Neural progenitor cell (in vitro differentiated cells): ENCODE results near the gene POLN. TPM values are rescaled to one million over a fixed set of nuclear protein-coding genes. Genes with fewer than 3 reads are reported as not detected.

Source experiments
- DNase-seq: peaks from one replicate; pipeline ENCODE4 v3.0.0-alpha.2; 2016; ENCODE audit warnings: low spot score
- H2AFZ ChIP-seq: fragments of 200-600 bp; sonication (generic); replicated peaks from 2 replicates; pipeline ENCODE4 v1.6.1; 2016; ENCODE audit warnings: antibody characterized with exemption
- H3F3A ChIP-seq: fragments of 200-600 bp; sonication (generic); 2 replicates; pipeline ENCODE4 v1.6.1; 2016; ENCODE audit warnings: antibody characterized with exemption, low read depth
- H3K27ac ChIP-seq: fragments of 200-600 bp; sonication (generic); 2 replicates; pipeline ENCODE4 v1.5.1; 2016; ENCODE audit warnings: mild to moderate bottlenecking
- H3K27me3 ChIP-seq: fragments of 200-600 bp; sonication (generic); 2 replicates; pipeline ENCODE4 v1.6.1; 2016; ENCODE audit warnings: mild to moderate bottlenecking, moderate library complexity
- H3K36me3 ChIP-seq: fragments of 200-600 bp; sonication (generic); 2 replicates; pipeline ENCODE4 v1.5.1; 2016
- H3K4me1 ChIP-seq: fragments of 200-600 bp; sonication (generic); 2 replicates; pipeline ENCODE4 v1.6.1; 2016; ENCODE audit warnings: mixed run types
- H3K4me2 ChIP-seq: fragments of 200-600 bp; sonication (generic); 2 replicates; pipeline ENCODE4 v1.6.1; 2016
- H3K4me3 ChIP-seq: fragments of 200-600 bp; sonication (generic); 2 replicates; pipeline ENCODE4 v1.5.1; 2016
- H3K79me2 ChIP-seq: fragments of 200-600 bp; sonication (generic); 2 replicates; pipeline ENCODE4 v1.6.1; 2016; ENCODE audit warnings: low read depth
- H3K9ac ChIP-seq: fragments of 200-600 bp; sonication (generic); 2 replicates; pipeline ENCODE4 v1.6.1; 2016
- H3K9me3 ChIP-seq: fragments of 200-600 bp; sonication (generic); 2 replicates; pipeline ENCODE4 v1.5.1; 2016; ENCODE audit warnings: low read depth
- H4K20me1 ChIP-seq: fragments of 200-600 bp; sonication (generic); 2 replicates; pipeline ENCODE4 v1.6.1; 2016; ENCODE audit warnings: low read depth
- H3K27ac Mint-ChIP-seq: 3 replicates; pipeline ENCODE4 v1.8.0; 2021; ENCODE audit warnings: mixed read lengths
- H3K27me3 Mint-ChIP-seq: 2 replicates; pipeline ENCODE4 v1.8.0; 2022; ENCODE audit warnings: low read depth, mild to moderate bottlenecking, inconsistent platforms, moderate library complexity, mixed read lengths; ENCODE audit not compliant: insufficient read depth
- H3K36me3 Mint-ChIP-seq: 3 replicates; pipeline ENCODE4 v1.8.0; 2021; ENCODE audit warnings: mixed read lengths
- H3K4me1 Mint-ChIP-seq: 3 replicates; pipeline ENCODE4 v1.8.0; 2021; ENCODE audit warnings: mixed read lengths
- H3K4me3 Mint-ChIP-seq: 3 replicates; pipeline ENCODE4 v1.8.0; 2021; ENCODE audit warnings: mild to moderate bottlenecking, moderate library complexity, mixed read lengths
- H3K9me3 Mint-ChIP-seq: 3 replicates; pipeline ENCODE4 v1.8.0; 2020; ENCODE audit warnings: mixed read lengths
- CTCF ChIP-seq: fragments of 200-600 bp; sonication (generic); IDR thresholded peaks from 2 replicates; pipeline ENCODE4 v1.5.1; 2017; ENCODE audit warnings: antibody characterized with exemption, mild to moderate bottlenecking
- EZH2 ChIP-seq: fragments of 200-600 bp; sonication (generic); IDR thresholded peaks from 2 replicates; pipeline ENCODE4 v1.6.1; 2017; ENCODE audit warnings: antibody characterized with exemption, mild to moderate bottlenecking, moderate library complexity
- EZH2phosphoT487 ChIP-seq: fragments of 200-600 bp; sonication (generic); IDR thresholded peaks from 2 replicates; pipeline ENCODE4 v1.6.1; 2017; ENCODE audit warnings: antibody characterized with exemption
- total RNA-seq: library from RNA; depleted of rRNA; stranded (reverse); fragments of >200 nt; gene quantifications from 2 replicates; pipeline ENCODE4 v1.2.3, GENCODE V29; 2015; ENCODE audit warnings: low replicate concordance

Gene POLN
- total RNA-seq, 1 donor from 2014 or later, result 1.7 TPM

GRCh38 chr4:2258091-2259035 is 16.4 kb upstream of the POLN start:
- peaks cover 10% of the 10 kb centered on the region for H3F3A ChIP-seq
- Mint-ChIP-seq H3K27ac (no peak overlapping the region), H3K36me3 (peaks cover 10% of the 10 kb centered on the region), H3K4me1 (peaks cover 4% of the 10 kb centered on the region), H3K9me3 (no peaks in the 10 kb centered on the region), H3K27me3 (peaks cover 5% of the 10 kb centered on the region), H3K4me3 (no peak overlapping the region)
- H3K4me3 ChIP-seq, result no peak overlapping the region
- TF ChIP-seq EZH2phosphoT487 (no peak), CTCF (no peak), EZH2 (no peak)
- no peak overlapping the region for H3K27ac ChIP-seq
- no peaks in the 10 kb centered on the region for H3K36me3 ChIP-seq
- H3K9ac ChIP-seq, result no peak overlapping the region
- H3K27me3 ChIP-seq, result no peaks in the 10 kb centered on the region
- no peaks in the 10 kb centered on the region for H3K9me3 ChIP-seq
- H3K4me2 ChIP-seq, result no peak overlapping the region
- no peak for DNase-seq
- peaks cover 21% of the 10 kb centered on the region for H3K79me2 ChIP-seq
- no peak overlapping the region for H2AFZ ChIP-seq
- H4K20me1 ChIP-seq, result peaks cover 77% of the 10 kb centered on the region
- peaks cover 14% of the 10 kb centered on the region for H3K4me1 ChIP-seq

GRCh38 chr4:2257361-2258081 is 15.6 kb upstream of the POLN start:
- H3K9ac ChIP-seq, result no peak overlapping the region
- H3F3A ChIP-seq, result peaks cover 2% of the 10 kb centered on the region
- H3K79me2 ChIP-seq, result peaks cover 21% of the 10 kb centered on the region
- H3K27me3 ChIP-seq, result no peaks in the 10 kb centered on the region
- H3K27ac Mint-ChIP-seq, result no peak overlapping the region
- no peaks in the 10 kb centered on the region for H3K9me3 Mint-ChIP-seq
- H3K36me3 Mint-ChIP-seq, result peaks cover 13% of the 10 kb centered on the region
- no peak overlapping the region for H2AFZ ChIP-seq
- peaks cover 6% of the 10 kb centered on the region for H3K4me1 ChIP-seq
- peaks cover 8% of the 10 kb centered on the region for H3K27me3 Mint-ChIP-seq
- TF ChIP-seq EZH2 (no peak), CTCF (no peak), EZH2phosphoT487 (no peak)
- no peaks in the 10 kb centered on the region for H3K9me3 ChIP-seq
- H3K4me3 Mint-ChIP-seq, result no peak overlapping the region
- H3K4me2 ChIP-seq, result no peak overlapping the region
- peaks cover 5% of the 10 kb centered on the region for H3K4me1 Mint-ChIP-seq
- H3K4me3 ChIP-seq, result no peak overlapping the region
- H3K36me3 ChIP-seq, result no peaks in the 10 kb centered on the region
- H4K20me1 ChIP-seq, result peaks cover 81% of the 10 kb centered on the region
- H3K27ac ChIP-seq, result no peak overlapping the region
- no peak for DNase-seq

- Mint-ChIP-seq H3K36me3 (peaks cover 13% of the 10 kb centered on the region), H3K27me3 (peaks cover 10% of the 10 kb centered on the region), H3K4me3 (no peak overlapping the region), H3K4me1 (peaks cover 5% of the 10 kb centered on the region), H3K27ac (no peak overlapping the region), H3K9me3 (no peaks in the 10 kb centered on the region)
- Histone ChIP-seq H3K79me2 (peaks cover 21% of the 10 kb centered on the region), H3F3A (no peaks in the 10 kb centered on the region), H3K4me1 (peaks cover 6% of the 10 kb centered on the region), H4K20me1 (peaks cover 86% of the 10 kb centered on the region), H3K27me3 (no peaks in the 10 kb centered on the region), H3K27ac (no peak overlapping the region), H3K4me3 (no peak overlapping the region), H3K4me2 (no peak overlapping the region), H3K9me3 (no peaks in the 10 kb centered on the region), H3K9ac (no peak overlapping the region), H2AFZ (no peak overlapping the region), H3K36me3 (no peaks in the 10 kb centered on the region)
- TF ChIP-seq EZH2, result no peak
- no peak for TF ChIP-seq EZH2phosphoT487
- no peak for TF ChIP-seq CTCF
- DNase-seq, result no peak
Measured at GRCh38 chr4:2256781-2257191, 14.9 kb upstream of the POLN start.
